A673 (cell line): ENCODE data around the gene RAPGEF3.

ENCODE experiments used
- EZH2 ChIP-seq: fragments of 200-600 bp; sonication (generic); IDR thresholded peaks from 2 replicates; pipeline ENCODE4 v1.6.1; 2017; ENCODE audit warnings: borderline replicate concordance, low read depth, mild to moderate bottlenecking, mixed read lengths, antibody characterized with exemption, low read length; ENCODE audit not compliant: poor library complexity, severe bottlenecking
- TF ChIP-seq, protein P1 (sequence below): fragments of 300-800, 200-600 bp; sonication (generic); conservative IDR thresholded peaks from 2 replicates; pipeline ENCODE4 v1.5.1; 2017; ENCODE audit warnings: low read depth, mild to moderate bottlenecking, antibody characterized with exemption, low read length, moderate library complexity, mixed read lengths

GRCh38 chr12:47717046-47717442, 41.6 kb downstream of the RAPGEF3 start:
- TF ChIP-seq, protein P1, sequence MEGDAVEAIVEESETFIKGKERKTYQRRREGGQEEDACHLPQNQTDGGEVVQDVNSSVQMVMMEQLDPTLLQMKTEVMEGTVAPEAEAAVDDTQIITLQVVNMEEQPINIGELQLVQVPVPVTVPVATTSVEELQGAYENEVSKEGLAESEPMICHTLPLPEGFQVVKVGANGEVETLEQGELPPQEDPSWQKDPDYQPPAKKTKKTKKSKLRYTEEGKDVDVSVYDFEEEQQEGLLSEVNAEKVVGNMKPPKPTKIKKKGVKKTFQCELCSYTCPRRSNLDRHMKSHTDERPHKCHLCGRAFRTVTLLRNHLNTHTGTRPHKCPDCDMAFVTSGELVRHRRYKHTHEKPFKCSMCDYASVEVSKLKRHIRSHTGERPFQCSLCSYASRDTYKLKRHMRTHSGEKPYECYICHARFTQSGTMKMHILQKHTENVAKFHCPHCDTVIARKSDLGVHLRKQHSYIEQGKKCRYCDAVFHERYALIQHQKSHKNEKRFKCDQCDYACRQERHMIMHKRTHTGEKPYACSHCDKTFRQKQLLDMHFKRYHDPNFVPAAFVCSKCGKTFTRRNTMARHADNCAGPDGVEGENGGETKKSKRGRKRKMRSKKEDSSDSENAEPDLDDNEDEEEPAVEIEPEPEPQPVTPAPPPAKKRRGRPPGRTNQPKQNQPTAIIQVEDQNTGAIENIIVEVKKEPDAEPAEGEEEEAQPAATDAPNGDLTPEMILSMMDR = no peak
- TF ChIP-seq EZH2 = no peak
